ENCODE results near the gene TMEM176A.

DNA sequence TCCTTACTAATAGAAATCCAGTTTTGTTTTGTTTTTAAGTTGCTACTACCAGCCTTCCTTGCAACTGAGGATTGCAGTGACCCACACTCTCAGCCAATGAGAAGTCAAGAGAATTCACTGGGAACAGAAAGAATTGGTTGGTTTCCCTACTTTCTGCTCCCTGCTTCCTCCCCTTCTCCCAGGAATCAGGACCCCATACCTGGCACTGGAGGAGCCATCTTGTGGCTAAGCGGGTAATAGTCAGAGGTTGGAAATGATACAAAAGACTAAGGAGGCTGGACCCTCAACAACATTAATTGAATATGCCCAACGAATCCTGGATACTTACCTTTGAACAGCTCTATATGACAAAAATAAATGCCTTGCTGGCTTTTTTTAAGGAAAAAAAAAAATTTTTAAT, 6.3 kb downstream of the TMEM176A start:
- TF ChIP-seq, protein P1, sequence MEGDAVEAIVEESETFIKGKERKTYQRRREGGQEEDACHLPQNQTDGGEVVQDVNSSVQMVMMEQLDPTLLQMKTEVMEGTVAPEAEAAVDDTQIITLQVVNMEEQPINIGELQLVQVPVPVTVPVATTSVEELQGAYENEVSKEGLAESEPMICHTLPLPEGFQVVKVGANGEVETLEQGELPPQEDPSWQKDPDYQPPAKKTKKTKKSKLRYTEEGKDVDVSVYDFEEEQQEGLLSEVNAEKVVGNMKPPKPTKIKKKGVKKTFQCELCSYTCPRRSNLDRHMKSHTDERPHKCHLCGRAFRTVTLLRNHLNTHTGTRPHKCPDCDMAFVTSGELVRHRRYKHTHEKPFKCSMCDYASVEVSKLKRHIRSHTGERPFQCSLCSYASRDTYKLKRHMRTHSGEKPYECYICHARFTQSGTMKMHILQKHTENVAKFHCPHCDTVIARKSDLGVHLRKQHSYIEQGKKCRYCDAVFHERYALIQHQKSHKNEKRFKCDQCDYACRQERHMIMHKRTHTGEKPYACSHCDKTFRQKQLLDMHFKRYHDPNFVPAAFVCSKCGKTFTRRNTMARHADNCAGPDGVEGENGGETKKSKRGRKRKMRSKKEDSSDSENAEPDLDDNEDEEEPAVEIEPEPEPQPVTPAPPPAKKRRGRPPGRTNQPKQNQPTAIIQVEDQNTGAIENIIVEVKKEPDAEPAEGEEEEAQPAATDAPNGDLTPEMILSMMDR (IDR thresholded peaks at IDR 0.05 in 2 of 3, conservative IDR thresholded peaks at IDR 0.05 in 1 of 3; ENCODE audit: borderline replicate concordance in 1 of 3, insufficient read depth in 1 of 3, low read depth in 2 of 3, low read length in 2 of 3): peak; percentile 26 to 32 (median 32); a peak in 3 of 6 replicates
- TF ChIP-seq POLR2AphosphoS5 (IDR thresholded peaks at IDR 0.05; ENCODE audit: low read depth, low read length) (no peak), POLR2A (IDR thresholded peaks at IDR 0.05; ENCODE audit: borderline replicate concordance, extremely low read depth, insufficient read depth, insufficient read length) (no peak), CEBPB (IDR thresholded peaks at IDR 0.05; ENCODE audit: low read depth) (no peak)
- TF ChIP-seq, protein P2, sequence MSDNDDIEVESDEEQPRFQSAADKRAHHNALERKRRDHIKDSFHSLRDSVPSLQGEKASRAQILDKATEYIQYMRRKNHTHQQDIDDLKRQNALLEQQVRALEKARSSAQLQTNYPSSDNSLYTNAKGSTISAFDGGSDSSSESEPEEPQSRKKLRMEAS (IDR thresholded peaks at IDR 0.05): no peak
- TF ChIP-seq, protein P3, sequence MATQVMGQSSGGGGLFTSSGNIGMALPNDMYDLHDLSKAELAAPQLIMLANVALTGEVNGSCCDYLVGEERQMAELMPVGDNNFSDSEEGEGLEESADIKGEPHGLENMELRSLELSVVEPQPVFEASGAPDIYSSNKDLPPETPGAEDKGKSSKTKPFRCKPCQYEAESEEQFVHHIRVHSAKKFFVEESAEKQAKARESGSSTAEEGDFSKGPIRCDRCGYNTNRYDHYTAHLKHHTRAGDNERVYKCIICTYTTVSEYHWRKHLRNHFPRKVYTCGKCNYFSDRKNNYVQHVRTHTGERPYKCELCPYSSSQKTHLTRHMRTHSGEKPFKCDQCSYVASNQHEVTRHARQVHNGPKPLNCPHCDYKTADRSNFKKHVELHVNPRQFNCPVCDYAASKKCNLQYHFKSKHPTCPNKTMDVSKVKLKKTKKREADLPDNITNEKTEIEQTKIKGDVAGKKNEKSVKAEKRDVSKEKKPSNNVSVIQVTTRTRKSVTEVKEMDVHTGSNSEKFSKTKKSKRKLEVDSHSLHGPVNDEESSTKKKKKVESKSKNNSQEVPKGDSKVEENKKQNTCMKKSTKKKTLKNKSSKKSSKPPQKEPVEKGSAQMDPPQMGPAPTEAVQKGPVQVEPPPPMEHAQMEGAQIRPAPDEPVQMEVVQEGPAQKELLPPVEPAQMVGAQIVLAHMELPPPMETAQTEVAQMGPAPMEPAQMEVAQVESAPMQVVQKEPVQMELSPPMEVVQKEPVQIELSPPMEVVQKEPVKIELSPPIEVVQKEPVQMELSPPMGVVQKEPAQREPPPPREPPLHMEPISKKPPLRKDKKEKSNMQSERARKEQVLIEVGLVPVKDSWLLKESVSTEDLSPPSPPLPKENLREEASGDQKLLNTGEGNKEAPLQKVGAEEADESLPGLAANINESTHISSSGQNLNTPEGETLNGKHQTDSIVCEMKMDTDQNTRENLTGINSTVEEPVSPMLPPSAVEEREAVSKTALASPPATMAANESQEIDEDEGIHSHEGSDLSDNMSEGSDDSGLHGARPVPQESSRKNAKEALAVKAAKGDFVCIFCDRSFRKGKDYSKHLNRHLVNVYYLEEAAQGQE (IDR thresholded peaks at IDR 0.05; ENCODE audit: low read depth): no peak
